SU-DHL-6 (cell line): Measurements from ENCODE around the gene ZNF273.

Experiments used
- EZH2phosphoT487 ChIP-seq: fragments of 200-600 bp; sonication (generic), shearing (Covaris generic); conservative IDR thresholded peaks from 2 replicates; pipeline ENCODE4 v1.6.1; 2018; ENCODE audit warnings: mild to moderate bottlenecking, antibody characterized with exemption, low read length, moderate library complexity, mixed read lengths
- TF ChIP-seq, protein P1 (sequence below): fragments of 200-600 bp; sonication (generic); IDR thresholded peaks from one replicate; pipeline ENCODE4 v1.5.1; 2017; ENCODE audit warnings: antibody characterized with exemption, mild to moderate bottlenecking, low read length, moderate library complexity; ENCODE audit not compliant: insufficient read depth, poor library complexity, severe bottlenecking

DNA sequence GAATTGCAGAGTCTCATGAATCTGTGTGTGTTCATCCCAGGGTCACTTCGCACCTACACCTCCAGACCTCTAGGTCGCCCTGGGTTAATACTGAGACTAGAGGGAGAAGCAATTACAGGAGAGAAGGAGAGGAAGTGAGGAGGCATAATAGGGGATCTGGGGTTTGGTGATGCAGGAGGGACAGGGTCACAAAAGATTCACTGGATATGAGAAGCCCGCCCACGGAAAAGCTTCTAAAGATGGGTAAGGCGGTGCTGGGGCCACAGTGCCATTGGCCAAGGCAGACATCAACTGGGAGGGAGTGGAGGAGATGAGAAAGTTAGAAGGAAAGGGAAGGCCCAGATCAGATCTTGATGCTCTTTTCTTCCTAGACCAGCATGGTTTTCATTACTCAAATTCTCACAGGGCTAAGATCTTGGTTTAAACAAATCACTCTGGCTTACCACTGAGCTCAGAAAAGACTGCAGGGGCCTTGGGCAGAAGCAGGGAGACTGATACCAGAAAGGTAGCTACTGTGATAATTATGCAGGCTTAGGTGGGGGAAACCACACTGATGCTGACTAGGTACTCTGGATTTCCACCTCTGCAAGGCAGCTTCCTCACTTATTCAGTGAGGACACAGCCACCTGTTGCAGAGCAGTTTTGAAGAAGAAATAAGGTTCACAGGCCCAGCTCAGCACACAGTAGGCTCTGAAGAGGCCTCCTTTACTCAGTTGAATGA lies 17.4 kb upstream of the ZNF273 start:
- TF ChIP-seq, protein P1, sequence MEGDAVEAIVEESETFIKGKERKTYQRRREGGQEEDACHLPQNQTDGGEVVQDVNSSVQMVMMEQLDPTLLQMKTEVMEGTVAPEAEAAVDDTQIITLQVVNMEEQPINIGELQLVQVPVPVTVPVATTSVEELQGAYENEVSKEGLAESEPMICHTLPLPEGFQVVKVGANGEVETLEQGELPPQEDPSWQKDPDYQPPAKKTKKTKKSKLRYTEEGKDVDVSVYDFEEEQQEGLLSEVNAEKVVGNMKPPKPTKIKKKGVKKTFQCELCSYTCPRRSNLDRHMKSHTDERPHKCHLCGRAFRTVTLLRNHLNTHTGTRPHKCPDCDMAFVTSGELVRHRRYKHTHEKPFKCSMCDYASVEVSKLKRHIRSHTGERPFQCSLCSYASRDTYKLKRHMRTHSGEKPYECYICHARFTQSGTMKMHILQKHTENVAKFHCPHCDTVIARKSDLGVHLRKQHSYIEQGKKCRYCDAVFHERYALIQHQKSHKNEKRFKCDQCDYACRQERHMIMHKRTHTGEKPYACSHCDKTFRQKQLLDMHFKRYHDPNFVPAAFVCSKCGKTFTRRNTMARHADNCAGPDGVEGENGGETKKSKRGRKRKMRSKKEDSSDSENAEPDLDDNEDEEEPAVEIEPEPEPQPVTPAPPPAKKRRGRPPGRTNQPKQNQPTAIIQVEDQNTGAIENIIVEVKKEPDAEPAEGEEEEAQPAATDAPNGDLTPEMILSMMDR, result no peak
- no peak for TF ChIP-seq EZH2phosphoT487
